ENCODE data around the gene GANAB.

GRCh38 chr11:62612366-62613290 lies 33.8 kb downstream of the GANAB start, which contains the start of the genes EML3 and ROM1:
- TF ChIP-seq CTCF (conservative IDR thresholded peaks at IDR 0.05; ENCODE audit: low read depth, low read length) (peak; percentile 84), EZH2 (IDR thresholded peaks at IDR 0.05; ENCODE audit: borderline replicate concordance, low read depth, low read length, poor library complexity, severe bottlenecking) (no peak)

All from A673 (cell line).